GM18858 (cell line): Measurements from ENCODE around the gene CD244.
"Not testable (repeated sequence)": the region's sequence is repeated elsewhere in the genome, so short reads cannot be mapped to it uniquely, and the experiment has no call there.

Experiments used
- ATAC-seq: cut with Tn5 transposase; IDR thresholded peaks from one replicate; pipeline ENCODE4 v1.9.1; 2021; ENCODE audit not compliant: unreplicated experiment

CD244 gene

GRCh38 chr1:160880216-160880615 lies 17.5 kb upstream of the CD244 start:
- no peak for ATAC-seq

- no peak for ATAC-seq
Measured at GRCh38 chr1:160879056-160879455, 16.4 kb upstream of the CD244 start.

GRCh38 chr1:160877221-160877620 lies 14.5 kb upstream of the CD244 start:
- ATAC-seq = no peak

- ATAC-seq = no peak
Measured at GRCh38 chr1:160876311-160876710, 13.6 kb upstream of the CD244 start.

GRCh38 chr1:160875591-160875990 lies 12.9 kb upstream of the CD244 start:
- ATAC-seq = not testable (repeated sequence)

- no peak for ATAC-seq
Measured at GRCh38 chr1:160874935-160875334, 12.2 kb upstream of the CD244 start.

GRCh38 chr1:160868141-160868540 lies 5.5 kb upstream of the CD244 start:
- no peak for ATAC-seq

- not testable (repeated sequence) for ATAC-seq
Measured at GRCh38 chr1:160867651-160868050, 5.0 kb upstream of the CD244 start.

GRCh38 chr1:160866695-160867260 lies 4.1 kb upstream of the CD244 start:
- no peak for ATAC-seq

- ATAC-seq = no peak
Measured at GRCh38 chr1:160866001-160866694, 3.5 kb upstream of the CD244 start.

GRCh38 chr1:160865337-160865736 lies 2.6 kb upstream of the CD244 start:
- ATAC-seq = no peak

GRCh38 chr1:160864173-160864572 lies 1.5 kb upstream of the CD244 start:
- no peak for ATAC-seq

- no peak for ATAC-seq
Measured at GRCh38 chr1:160863774-160864131, 1.1 kb upstream of the CD244 start.

- no peak for ATAC-seq
Measured at GRCh38 chr1:160863061-160863773, 530 bp upstream of the CD244 start.

GRCh38 chr1:160860840-160861505 lies 1.7 kb downstream of the CD244 start:
- ATAC-seq = no peak

- no peak for ATAC-seq
Measured at GRCh38 chr1:160859166-160859565, 3.5 kb downstream of the CD244 start.

GRCh38 chr1:160858507-160858906 lies 4.2 kb downstream of the CD244 start:
- no peak for ATAC-seq

GRCh38 chr1:160858097-160858496 lies 4.6 kb downstream of the CD244 start:
- ATAC-seq = no peak

- no peak for ATAC-seq
Measured at GRCh38 chr1:160855181-160855981, 7.3 kb downstream of the CD244 start.

GRCh38 chr1:160853754-160854153 lies 8.9 kb downstream of the CD244 start:
- no peak for ATAC-seq

GRCh38 chr1:160853014-160853413 lies 9.7 kb downstream of the CD244 start:
- ATAC-seq = no peak
